ENCODE data around the gene FAM241A.
A peak's percentile ranks its signal among the peaks of the same experiment; 100 is the strongest.

FAM241A gene

GRCh38 chr4:112185740-112186670 lies 40.8 kb downstream of the FAM241A start:
- TF ChIP-seq FOXK2 (IDR thresholded peaks at IDR 0.05) (no peak), L3MBTL2 (conservative IDR thresholded peaks at IDR 0.05) (no peak), FOXA1 (IDR thresholded peaks at IDR 0.05) (no peak), SP1 (IDR thresholded peaks at IDR 0.05) (no peak), ARNT (IDR thresholded peaks at IDR 0.05) (no peak), ZNF384 (IDR thresholded peaks at IDR 0.05) (no peak), ELF4 (IDR thresholded peaks at IDR 0.05) (no peak), SUZ12 (IDR thresholded peaks at IDR 0.05) (no peak), LEF1 (IDR thresholded peaks at IDR 0.05; ENCODE audit: borderline replicate concordance) (no peak)
- TF ChIP-seq, protein P1, sequence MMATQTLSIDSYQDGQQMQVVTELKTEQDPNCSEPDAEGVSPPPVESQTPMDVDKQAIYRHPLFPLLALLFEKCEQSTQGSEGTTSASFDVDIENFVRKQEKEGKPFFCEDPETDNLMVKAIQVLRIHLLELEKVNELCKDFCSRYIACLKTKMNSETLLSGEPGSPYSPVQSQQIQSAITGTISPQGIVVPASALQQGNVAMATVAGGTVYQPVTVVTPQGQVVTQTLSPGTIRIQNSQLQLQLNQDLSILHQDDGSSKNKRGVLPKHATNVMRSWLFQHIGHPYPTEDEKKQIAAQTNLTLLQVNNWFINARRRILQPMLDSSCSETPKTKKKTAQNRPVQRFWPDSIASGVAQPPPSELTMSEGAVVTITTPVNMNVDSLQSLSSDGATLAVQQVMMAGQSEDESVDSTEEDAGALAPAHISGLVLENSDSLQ (IDR thresholded peaks at IDR 0.05) = no peak
- CTCF ChIA-PET = interaction anchor here (0.7 kb wide), 1 partner anchor 83 kb away, joined by 3 read pairs; no protein-coding TSS in a partner anchor
- DNase-seq (ENCODE audit: extremely low spot score) = no peak
- POLR2A ChIA-PET = no interaction called here

DNA sequence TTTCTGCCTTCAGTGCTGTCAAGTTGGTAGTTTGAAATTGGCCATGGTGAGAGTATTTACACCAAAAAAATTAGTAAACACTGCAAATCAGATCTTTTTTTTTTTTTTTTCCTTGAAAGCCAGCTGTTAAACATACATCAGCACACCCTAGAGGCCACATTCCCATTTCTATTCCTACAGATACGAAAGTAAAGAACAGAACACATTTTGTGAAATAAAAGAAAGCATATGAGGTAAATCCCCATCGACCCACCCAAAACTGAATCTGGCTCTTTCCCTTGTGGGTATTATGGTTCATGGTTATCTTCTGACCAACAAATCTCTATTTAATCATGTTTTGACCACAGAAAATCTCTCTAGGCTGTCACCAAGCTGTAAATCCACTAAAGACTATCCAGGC lies 44.5 kb downstream of the FAM241A start:
- ChIA-PET POLR2A (no interaction called here), CTCF (interaction anchor here (1.2 kb wide), 1 partner anchor 97 kb away, joined by 3 read pairs; no protein-coding TSS in a partner anchor)
- TF ChIP-seq TARDBP (IDR thresholded peaks at IDR 0.05) (no peak), ZNF384 (IDR thresholded peaks at IDR 0.05) (peak; percentile 75; the same call in 1 of the 2 replicates)
- DNase-seq (ENCODE audit: extremely low spot score) = no peak

GRCh38 chr4:112190684-112191083 lies 45.4 kb downstream of the FAM241A start:
- ChIA-PET CTCF (no interaction called here), POLR2A (no interaction called here)
- TF ChIP-seq ARNT (IDR thresholded peaks at IDR 0.05) (no peak), FOXK2 (IDR thresholded peaks at IDR 0.05) (no peak), NFRKB (IDR thresholded peaks at IDR 0.05) (no peak), TARDBP (IDR thresholded peaks at IDR 0.05) (no peak), CTBP1 (IDR thresholded peaks at IDR 0.05; ENCODE audit: borderline replicate concordance) (no peak), SUZ12 (IDR thresholded peaks at IDR 0.05) (no peak), HDGF (IDR thresholded peaks at IDR 0.05; ENCODE audit: borderline replicate concordance) (no peak), BHLHE40 (IDR thresholded peaks at IDR 0.05; ENCODE audit: borderline replicate concordance) (no peak), L3MBTL2 (conservative IDR thresholded peaks at IDR 0.05) (no peak), SP1 (IDR thresholded peaks at IDR 0.05) (no peak), LEF1 (IDR thresholded peaks at IDR 0.05; ENCODE audit: borderline replicate concordance) (no peak), ZNF384 (IDR thresholded peaks at IDR 0.05) (no peak), ELF4 (IDR thresholded peaks at IDR 0.05) (no peak), FOXA1 (IDR thresholded peaks at IDR 0.05) (no peak), FOXM1 (IDR thresholded peaks at IDR 0.05; ENCODE audit: borderline replicate concordance) (no peak)
- TF ChIP-seq, protein P1 (IDR thresholded peaks at IDR 0.05) = no peak
- DNase-seq (ENCODE audit: extremely low spot score) = no peak

GRCh38 chr4:112196461-112196860 lies 51.2 kb downstream of the FAM241A start:
- POLR2A ChIA-PET = no interaction called here
- DNase-seq (ENCODE audit: extremely low spot score) = no peak
- TF ChIP-seq ELF4 (IDR thresholded peaks at IDR 0.05) (no peak), FOXM1 (IDR thresholded peaks at IDR 0.05; ENCODE audit: borderline replicate concordance) (no peak), BHLHE40 (IDR thresholded peaks at IDR 0.05; ENCODE audit: borderline replicate concordance) (no peak), CTBP1 (IDR thresholded peaks at IDR 0.05; ENCODE audit: borderline replicate concordance) (no peak), ARNT (IDR thresholded peaks at IDR 0.05) (no peak), FOXK2 (IDR thresholded peaks at IDR 0.05) (no peak), ZNF384 (IDR thresholded peaks at IDR 0.05) (no peak)
- CTCF ChIA-PET = no interaction called here

- DNase-seq (ENCODE audit: extremely low spot score) = no peak
- no peak for TF ChIP-seq CTBP1 (IDR thresholded peaks at IDR 0.05; ENCODE audit: borderline replicate concordance)
- TF ChIP-seq HDGF (IDR thresholded peaks at IDR 0.05; ENCODE audit: borderline replicate concordance) = no peak
- no peak for TF ChIP-seq FOXK2 (IDR thresholded peaks at IDR 0.05)
- TF ChIP-seq ZNF384 (IDR thresholded peaks at IDR 0.05) = no peak
- TF ChIP-seq ELF4 (IDR thresholded peaks at IDR 0.05) = no peak
- TF ChIP-seq LEF1 (IDR thresholded peaks at IDR 0.05; ENCODE audit: borderline replicate concordance) = no peak
- TF ChIP-seq, protein P1 (IDR thresholded peaks at IDR 0.05) = no peak
- TF ChIP-seq SUZ12 (IDR thresholded peaks at IDR 0.05) = no peak
- no peak for TF ChIP-seq NFRKB (IDR thresholded peaks at IDR 0.05)
- TF ChIP-seq SP1 (IDR thresholded peaks at IDR 0.05) = no peak
- TF ChIP-seq TARDBP (IDR thresholded peaks at IDR 0.05) = no peak
- no peak for TF ChIP-seq FOXA1 (IDR thresholded peaks at IDR 0.05)
- TF ChIP-seq L3MBTL2 (conservative IDR thresholded peaks at IDR 0.05) = no peak
- no peak for TF ChIP-seq FOXM1 (IDR thresholded peaks at IDR 0.05; ENCODE audit: borderline replicate concordance)
- no peak for TF ChIP-seq ARNT (IDR thresholded peaks at IDR 0.05)
- no peak for TF ChIP-seq BHLHE40 (IDR thresholded peaks at IDR 0.05; ENCODE audit: borderline replicate concordance)
- CTCF ChIA-PET = no interaction called here
- POLR2A ChIA-PET = no interaction called here
Measured at GRCh38 chr4:112199041-112199440, 53.8 kb downstream of the FAM241A start.

- no peak for DNase-seq (ENCODE audit: extremely low spot score)
- TF ChIP-seq L3MBTL2 (conservative IDR thresholded peaks at IDR 0.05) (no peak), LEF1 (IDR thresholded peaks at IDR 0.05; ENCODE audit: borderline replicate concordance) (no peak), FOXK2 (IDR thresholded peaks at IDR 0.05) (no peak), NFRKB (IDR thresholded peaks at IDR 0.05) (no peak)
- CTCF ChIA-PET = no interaction called here
- POLR2A ChIA-PET = no interaction called here
Measured at GRCh38 chr4:112201915-112202505, 56.8 kb downstream of the FAM241A start.
